Chondrocyte (in vitro differentiated cells): ENCODE data around the gene INPP5D. TPM values are rescaled to one million over a fixed set of nuclear protein-coding genes. Genes with fewer than 3 reads are reported as not detected.

Experiments
- DNase-seq: peaks from one replicate; pipeline ENCODE4 v3.0.0; 2021; ENCODE audit warnings: mixed read lengths, low spot score
- H3K27ac Mint-ChIP-seq: one replicate; pipeline ENCODE4 v1.8.0; 2021; ENCODE audit warnings: mild to moderate bottlenecking, moderate library complexity, mixed read lengths; ENCODE audit not compliant: unreplicated experiment
- H3K27me3 Mint-ChIP-seq: 2 replicates; pipeline ENCODE4 v1.8.0; 2021; ENCODE audit warnings: low read depth, mixed read lengths
- H3K36me3 Mint-ChIP-seq: 2 replicates; pipeline ENCODE4 v1.8.0; 2021; ENCODE audit warnings: low read depth, mixed read lengths
- H3K4me1 Mint-ChIP-seq: 2 replicates; pipeline ENCODE4 v1.8.0; 2021; ENCODE audit warnings: low read depth, mild to moderate bottlenecking, mixed read lengths
- H3K4me3 Mint-ChIP-seq: one replicate; pipeline ENCODE4 v1.8.0; 2021; ENCODE audit warnings: mild to moderate bottlenecking, moderate library complexity, mixed read lengths; ENCODE audit not compliant: unreplicated experiment
- H3K9me3 Mint-ChIP-seq: 2 replicates; pipeline ENCODE4 v1.8.0; 2021; ENCODE audit warnings: low read depth, mixed read lengths
- CTCF ChIP-seq: fragments of 200-600 bp; sonication (generic); IDR thresholded peaks from 2 replicates; pipeline ENCODE4 v1.5.0; 2021; ENCODE audit warnings: antibody characterized with exemption, mild to moderate bottlenecking, moderate library complexity
- total RNA-seq: library from RNA; stranded (reverse); gene quantifications from 3 replicates; pipeline ENCODE4 v1.2.1, GENCODE V29; 2021

INPP5D gene
- total RNA-seq, 1 donor from 2014 or later, result 0.20 TPM

- TF ChIP-seq CTCF, result no peak
- Mint-ChIP-seq H3K4me1 (peaks cover 28% of the 10 kb centered on the region), H3K4me3 (no peak overlapping the region), H3K27me3 (no peaks in the 10 kb centered on the region), H3K36me3 (no peaks in the 10 kb centered on the region), H3K9me3 (no peaks in the 10 kb centered on the region), H3K27ac (no peak overlapping the region)
- DNase-seq, result no peak
Measured at GRCh38 chr2:233213975-233214374, 153.8 kb downstream of the INPP5D start.

GRCh38 chr2:233217892-233218377, 157.8 kb downstream of the INPP5D start:
- H3K4me1 Mint-ChIP-seq, result no peaks in the 10 kb centered on the region

GRCh38 chr2:233218836-233219235, 158.7 kb downstream of the INPP5D start:
- no peak for DNase-seq
- H3K27ac Mint-ChIP-seq, result no peak overlapping the region
- no peak overlapping the region for H3K4me3 Mint-ChIP-seq
- peaks cover 8% of the 10 kb centered on the region for H3K27me3 Mint-ChIP-seq
- no peak for TF ChIP-seq CTCF
- H3K4me1 Mint-ChIP-seq, result no peaks in the 10 kb centered on the region
- H3K9me3 Mint-ChIP-seq, result no peaks in the 10 kb centered on the region
- H3K36me3 Mint-ChIP-seq, result no peaks in the 10 kb centered on the region

More at GRCh38 chr2:233217892-233218377, 157.8 kb downstream of the INPP5D start:
- peak; percentile 19 for DNase-seq
- Mint-ChIP-seq H3K4me3 (no peak overlapping the region), H3K27ac (no peak overlapping the region), H3K36me3 (no peaks in the 10 kb centered on the region), H3K27me3 (peaks cover 4% of the 10 kb centered on the region), H3K9me3 (no peaks in the 10 kb centered on the region)
- TF ChIP-seq CTCF, result no peak

- Mint-ChIP-seq H3K4me3 (no peak overlapping the region), H3K27ac (no peak overlapping the region), H3K27me3 (peaks cover 14% of the 10 kb centered on the region), H3K4me1 (no peaks in the 10 kb centered on the region), H3K36me3 (no peaks in the 10 kb centered on the region), H3K9me3 (no peaks in the 10 kb centered on the region)
- no peak for DNase-seq
- TF ChIP-seq CTCF, result no peak
Measured at GRCh38 chr2:233219848-233220247, 159.7 kb downstream of the INPP5D start.

GRCh38 chr2:233221378-233222063, 161.4 kb downstream of the INPP5D start:
- no peaks in the 10 kb centered on the region for H3K4me1 Mint-ChIP-seq
- H3K4me3 Mint-ChIP-seq, result no peak overlapping the region
- no peak for DNase-seq
- H3K27ac Mint-ChIP-seq, result no peak overlapping the region
- peaks cover 19% of the 10 kb centered on the region for H3K27me3 Mint-ChIP-seq
- H3K9me3 Mint-ChIP-seq, result no peaks in the 10 kb centered on the region
- no peaks in the 10 kb centered on the region for H3K36me3 Mint-ChIP-seq
- TF ChIP-seq CTCF, result no peak
